Immature natural killer cell (primary cell): ENCODE results near the gene PDK2. TPM values are rescaled to one million over a fixed set of nuclear protein-coding genes. Genes with fewer than 3 reads are reported as not detected.
A peak's percentile ranks its signal among the peaks of the same experiment; 100 is the strongest.

ENCODE experiments used
- DNase-seq, 3 donors: peaks; one replicate each; pipeline ENCODE4 v3.0.0; 2022; ENCODE audit warnings: mixed read lengths in 1 of 3
- H3K27ac Mint-ChIP-seq, 6 donors: one replicate each; pipeline ENCODE4 v1.8.0; 2020; ENCODE audit warnings: mixed read lengths in 6 of 6, mild to moderate bottlenecking in 5 of 6, inconsistent platforms in 4 of 6, moderate library complexity in 3 of 6
- H3K27me3 Mint-ChIP-seq, 3 donors: one replicate each; pipeline ENCODE4 v1.8.0; 2020 to 2021; ENCODE audit warnings: low read depth in 3 of 3, mild to moderate bottlenecking in 3 of 3, mixed read lengths in 3 of 3, moderate library complexity in 3 of 3, inconsistent platforms in 1 of 3
- H3K36me3 Mint-ChIP-seq, 3 donors: one replicate each; pipeline ENCODE4 v1.8.0; 2020; ENCODE audit warnings: mixed read lengths in 3 of 3, inconsistent platforms in 2 of 3, mild to moderate bottlenecking in 2 of 3
- H3K4me1 Mint-ChIP-seq, 2 donors: one replicate each; pipeline ENCODE4 v1.8.0; 2020; ENCODE audit warnings: inconsistent platforms in 2 of 2, mild to moderate bottlenecking in 2 of 2, mixed read lengths in 2 of 2, moderate library complexity in 1 of 2
- H3K4me3 Mint-ChIP-seq, 5 donors: one replicate each; pipeline ENCODE4 v1.8.0; 2020; ENCODE audit warnings: mild to moderate bottlenecking in 5 of 5, mixed read lengths in 5 of 5, inconsistent platforms in 3 of 5, moderate library complexity in 3 of 5
- H3K9me3 Mint-ChIP-seq, 6 donors: one replicate each; pipeline ENCODE4 v1.8.0; 2020; ENCODE audit warnings: mild to moderate bottlenecking in 6 of 6, mixed read lengths in 6 of 6, inconsistent platforms in 4 of 6, moderate library complexity in 3 of 6
- polyA plus RNA-seq, 3 donors: library from polyadenylated mRNA; unstranded; fragments of 300-500 nt; fragmentation: Illumina TruSeq; gene quantifications; one replicate each; pipeline ENCODE4 v1.2.3, GENCODE V29; 2021

Gene PDK2
- polyA plus RNA-seq, 3 donors from 2014 or later, result 36.5 to 54.5 (median 43.8) TPM

- Mint-ChIP-seq H3K36me3 (no peaks in the 10 kb centered on the region), H3K27me3 (peaks cover 14 to 20% (median 15%) of the 10 kb centered on the region in 3 donors), H3K4me3 (peak overlapping the region; percentile 21 to 61 (median 32)), H3K4me1 (peaks cover 32 to 41% of the 10 kb centered on the region in 2 donors), H3K9me3 (no peaks in the 10 kb centered on the region), H3K27ac (no peak overlapping the region)
- DNase-seq, result no peak
These were observed 32.7 kb downstream of the PDK2 start for GRCh38 chr17:50127697-50128361.

- Mint-ChIP-seq H3K4me3 (peak overlapping the region; percentile 79 to 86 (median 81)), H3K4me1 (peaks cover 32 to 41% of the 10 kb centered on the region in 2 donors), H3K9me3 (no peaks in the 10 kb centered on the region), H3K36me3 (no peaks in the 10 kb centered on the region), H3K27me3 (peaks cover 12 to 20% (median 14%) of the 10 kb centered on the region in 3 donors), H3K27ac (peak overlapping the region in 4 of 6 donors; percentile 44 to 80 (median 60))
- DNase-seq, result no peak
These were observed 33.5 kb downstream of the PDK2 start for GRCh38 chr17:50128441-50129352.

GRCh38 chr17:50129353-50129727 is 34.2 kb downstream of the PDK2 start:
- H3K36me3 Mint-ChIP-seq, result no peaks in the 10 kb centered on the region
- peak overlapping the region; percentile 70 to 87 (median 76) for H3K4me3 Mint-ChIP-seq
- H3K27ac Mint-ChIP-seq, result peak overlapping the region in 2 of 6 donors; percentile 69 to 76
- H3K4me1 Mint-ChIP-seq, result peaks cover 32 to 41% of the 10 kb centered on the region in 2 donors
- peaks cover 12 to 20% (median 12%) of the 10 kb centered on the region in 3 donors for H3K27me3 Mint-ChIP-seq
- H3K9me3 Mint-ChIP-seq, result no peaks in the 10 kb centered on the region
- DNase-seq, result no peak

GRCh38 chr17:50129728-50130558 is 34.8 kb downstream of the PDK2 start, which contains the start of gene SAMD14:
SAMD14 (minus strand) TSS chr17:50130160; CDS start chr17:50124959, 5,201 bp downstream.
- H3K27me3 Mint-ChIP-seq, result peaks cover 12 to 20% (median 12%) of the 10 kb centered on the region in 3 donors
- H3K36me3 Mint-ChIP-seq, result no peaks in the 10 kb centered on the region
- H3K4me1 Mint-ChIP-seq, result peaks cover 32 to 41% of the 10 kb centered on the region in 2 donors
- DNase-seq, result peak; percentile 46 to 60 (median 53)
- H3K27ac Mint-ChIP-seq, result peak within 1 kb of the TSS; percentile 48 to 84 (median 72)
- peak within 1 kb of the TSS; percentile 76 to 87 (median 81) for H3K4me3 Mint-ChIP-seq
- no peaks in the 10 kb centered on the region for H3K9me3 Mint-ChIP-seq

- Mint-ChIP-seq H3K27me3 (peaks cover 12 to 20% (median 12%) of the 10 kb centered on the region in 3 donors), H3K27ac (peak overlapping the region in 3 of 6 donors; percentile 56 to 79 (median 61)), H3K4me1 (peaks cover 32 to 41% of the 10 kb centered on the region in 2 donors), H3K36me3 (no peaks in the 10 kb centered on the region), H3K9me3 (no peaks in the 10 kb centered on the region), H3K4me3 (peak overlapping the region; percentile 46 to 75 (median 66))
- DNase-seq, result no peak
These were observed 35.6 kb downstream of the PDK2 start for GRCh38 chr17:50130559-50131305.

- peaks cover 33 to 38% of the 10 kb centered on the region in 2 donors for H3K4me1 Mint-ChIP-seq
- H3K27ac Mint-ChIP-seq, result peak overlapping the region in 5 of 6 donors; percentile 42 to 77 (median 58)
- no peak for DNase-seq
- H3K36me3 Mint-ChIP-seq, result peaks cover 3 to 7% (median 3%) of the 10 kb centered on the region in 3 donors
- peaks cover 12 to 20% (median 15%) of the 10 kb centered on the region in 3 donors for H3K27me3 Mint-ChIP-seq
- H3K9me3 Mint-ChIP-seq, result no peaks in the 10 kb centered on the region
- no peak overlapping the region for H3K4me3 Mint-ChIP-seq
These were observed 37.1 kb downstream of the PDK2 start for GRCh38 chr17:50132104-50132794.

DNA sequence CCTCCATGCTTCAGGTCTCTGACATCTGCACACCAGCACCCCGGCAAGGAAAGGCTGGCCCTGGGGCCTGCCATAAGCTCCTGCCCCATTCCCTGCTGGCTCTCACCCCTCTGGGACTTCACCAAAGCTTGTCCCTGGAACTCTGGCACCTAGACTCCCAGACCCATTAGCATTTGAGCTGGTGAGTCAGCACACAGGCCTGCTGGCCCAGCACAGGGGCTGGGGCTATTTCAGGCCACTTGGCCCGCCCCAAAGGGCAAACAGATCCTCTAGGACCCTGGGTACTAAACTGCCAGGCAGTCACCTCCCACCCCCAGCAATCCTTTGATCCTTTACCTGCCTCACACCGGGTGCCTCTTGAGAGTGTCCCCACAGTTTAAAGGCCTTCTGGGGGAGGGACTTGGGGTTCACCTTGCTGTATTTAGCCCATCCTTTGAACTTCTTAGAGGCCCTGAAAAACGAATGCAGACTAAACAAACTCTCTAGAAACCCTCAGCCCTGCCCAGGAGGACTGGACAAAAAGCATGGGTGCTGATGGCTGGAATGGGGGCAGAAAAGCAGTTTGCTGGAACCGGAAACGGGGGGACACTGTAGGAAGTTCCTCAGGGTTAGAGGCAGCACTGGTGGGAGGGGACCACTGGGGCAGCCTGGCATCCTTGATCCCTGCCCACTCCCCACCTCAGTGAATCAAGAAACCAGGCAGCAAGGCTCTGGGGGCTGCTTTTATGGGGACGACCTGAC is 38.0 kb downstream of the PDK2 start:
- peaks cover 8 to 16% (median 11%) of the 10 kb centered on the region in 3 donors for H3K36me3 Mint-ChIP-seq
- DNase-seq, result no peak
- H3K4me1 Mint-ChIP-seq, result peaks cover 28% of the 10 kb centered on the region in 2 donors
- H3K27ac Mint-ChIP-seq, result peak overlapping the region in 2 of 6 donors; percentile 42 to 43
- peaks cover 7 to 17% (median 16%) of the 10 kb centered on the region in 3 donors for H3K27me3 Mint-ChIP-seq
- H3K9me3 Mint-ChIP-seq, result no peaks in the 10 kb centered on the region
- H3K4me3 Mint-ChIP-seq, result no peak overlapping the region

GRCh38 chr17:50133769-50134099 is 38.6 kb downstream of the PDK2 start:
- DNase-seq, result no peak
- no peak overlapping the region for H3K27ac Mint-ChIP-seq
- H3K36me3 Mint-ChIP-seq, result peaks cover 11 to 22% (median 15%) of the 10 kb centered on the region in 3 donors
- peaks cover 22 to 23% of the 10 kb centered on the region in 2 donors for H3K4me1 Mint-ChIP-seq
- H3K9me3 Mint-ChIP-seq, result no peaks in the 10 kb centered on the region
- no peak overlapping the region for H3K4me3 Mint-ChIP-seq
- peaks cover 6 to 15% (median 14%) of the 10 kb centered on the region in 3 donors for H3K27me3 Mint-ChIP-seq

- Mint-ChIP-seq H3K4me3 (no peak overlapping the region), H3K27me3 (peaks cover 2 to 13% (median 11%) of the 10 kb centered on the region in 3 donors), H3K27ac (no peak overlapping the region), H3K36me3 (peaks cover 11 to 25% (median 15%) of the 10 kb centered on the region in 3 donors), H3K4me1 (peaks cover 22% of the 10 kb centered on the region in 2 donors), H3K9me3 (no peaks in the 10 kb centered on the region)
- DNase-seq, result no peak
These were observed 39.3 kb downstream of the PDK2 start for GRCh38 chr17:50134206-50135110.

DNA sequence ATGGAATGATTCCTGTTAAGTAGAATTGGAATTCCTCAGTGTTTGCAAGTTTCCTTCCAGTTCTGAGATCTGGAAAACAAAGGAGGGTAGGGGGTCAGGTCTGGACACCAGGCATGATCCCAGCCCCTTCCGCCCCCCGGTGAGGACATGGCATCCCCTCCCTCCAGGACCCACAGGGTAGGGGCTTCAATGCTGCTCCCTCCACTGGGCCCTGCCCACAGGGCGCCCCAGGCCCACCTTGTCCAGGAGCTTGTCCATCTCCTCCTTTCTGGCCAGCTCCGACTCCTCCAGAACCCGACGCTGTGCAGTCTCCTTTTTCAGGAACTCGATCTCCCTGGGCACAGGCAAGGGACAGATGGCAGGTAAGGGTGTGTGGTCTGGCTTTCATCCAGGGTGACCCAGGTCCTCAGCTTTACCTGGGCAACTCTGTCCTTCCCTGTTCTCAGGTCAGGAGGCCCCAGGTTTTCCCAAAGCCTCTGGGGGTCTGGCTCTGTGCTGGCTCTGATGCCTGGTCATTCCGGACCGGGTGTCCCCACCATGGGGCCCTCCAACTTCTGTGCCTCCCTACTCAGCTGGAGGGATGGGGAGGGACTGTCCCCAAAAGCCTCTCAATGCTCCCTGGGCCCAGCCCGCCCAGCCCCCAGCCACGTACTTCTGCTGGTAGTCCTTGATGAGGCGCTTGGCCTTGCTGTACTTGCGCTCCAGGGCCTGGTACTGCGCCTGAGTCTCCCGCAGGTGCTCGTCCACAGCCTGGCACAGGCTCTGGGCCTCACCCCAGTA is 40.4 kb downstream of the PDK2 start:
- no peak for DNase-seq
- Mint-ChIP-seq H3K4me1 (peaks cover 30 to 31% of the 10 kb centered on the region in 2 donors), H3K4me3 (no peak overlapping the region), H3K9me3 (no peaks in the 10 kb centered on the region), H3K27me3 (peaks cover 0 to 11% (median 8%) of the 10 kb centered on the region in 3 donors), H3K36me3 (peaks cover 16 to 32% (median 20%) of the 10 kb centered on the region in 3 donors), H3K27ac (peak overlapping the region in 1 of 6 donors; percentile 9)
